Fibroblast of skin of left quadriceps (primary cell): Measurements from ENCODE around the gene LPAR1.
"Not testable (repeated sequence)": the region's sequence is repeated elsewhere in the genome, so short reads cannot be mapped to it uniquely, and the experiment has no call there.

Experiments used
- DNase-seq, 2 experiments: peaks; one replicate each; pipeline ENCODE4 v3.0.0-alpha.2; 2013; ENCODE audit warnings: low read depth in 2 of 2

The LPAR1 gene

DNA sequence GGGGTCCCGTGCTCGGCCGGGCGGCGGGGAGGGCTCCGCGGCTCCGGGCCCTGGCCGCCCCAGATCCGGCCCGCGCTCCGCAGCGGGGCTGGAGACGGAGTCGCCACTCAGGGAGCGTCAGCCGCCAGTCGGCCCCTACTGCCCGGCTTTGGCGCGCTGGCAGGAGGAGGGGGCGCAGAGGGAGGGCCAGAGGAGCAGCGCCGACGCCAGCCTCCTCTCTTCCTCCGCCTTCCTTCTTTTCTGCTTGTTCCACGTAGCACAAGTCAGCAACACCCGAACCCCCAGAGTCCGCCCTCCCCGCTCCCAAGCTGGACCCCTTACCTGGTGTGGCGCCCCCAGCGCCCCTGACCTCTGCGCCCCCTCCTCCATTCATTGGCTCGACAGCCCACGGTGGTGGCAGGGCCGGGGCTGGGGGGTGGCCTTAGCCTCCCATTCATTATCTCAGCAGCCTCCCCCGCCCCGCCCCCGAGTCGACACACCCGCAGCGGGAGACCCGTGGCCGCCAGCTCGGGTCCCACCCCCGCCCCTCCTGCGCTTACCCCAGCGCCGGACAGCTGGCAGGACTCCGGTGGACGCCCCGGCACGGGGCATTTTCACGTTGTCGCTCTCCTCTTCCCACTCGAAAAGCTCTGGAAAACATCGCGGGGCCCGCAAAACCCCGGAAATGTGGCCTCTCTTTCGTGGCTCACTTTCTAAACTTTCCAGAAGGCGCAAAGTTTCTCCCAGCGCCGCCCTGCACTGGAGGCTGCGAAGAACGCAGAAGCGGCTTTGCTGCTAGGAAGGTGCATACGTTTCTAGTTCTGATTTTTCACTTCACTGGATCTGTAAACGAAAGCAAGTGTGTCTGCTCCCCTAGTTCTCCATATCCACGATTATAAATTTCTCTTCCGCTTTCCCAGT is at the start of gene LPAR1:
Gene LPAR1, minus strand, starts transcription at position 140 of the 900 bp plus-strand sequence. CDS start 66,353 bp downstream, outside the sequence.
- no peak for DNase-seq

- no peak for DNase-seq
Observed at GRCh38 chr9:111078391-111079038, 40.2 kb upstream of the LPAR1 start.

- no peak for DNase-seq
Observed at GRCh38 chr9:111076519-111076918, 38.2 kb upstream of the LPAR1 start.

DNA sequence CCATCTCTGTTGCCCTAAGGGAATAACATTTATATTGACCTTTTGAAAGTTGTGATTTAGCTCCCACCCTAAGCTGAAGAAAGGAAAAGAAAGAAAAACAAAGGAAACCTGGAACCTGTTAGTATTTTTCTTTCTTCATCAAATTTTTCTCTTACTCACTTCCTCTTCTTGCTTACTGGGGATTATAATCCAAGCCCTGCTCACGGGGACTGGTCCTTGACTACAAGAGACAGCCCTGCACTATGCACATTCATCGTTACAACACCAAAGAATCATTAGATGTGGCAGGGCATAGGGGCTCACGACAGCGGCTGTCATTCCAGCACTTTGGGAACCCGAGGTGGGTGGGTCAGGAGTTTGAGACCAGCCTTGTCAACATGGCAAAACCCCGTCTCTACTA is 37.8 kb upstream of the LPAR1 start:
- DNase-seq: no peak

- DNase-seq: no peak
Observed at GRCh38 chr9:111074395-111074794, 36.1 kb upstream of the LPAR1 start.

DNA sequence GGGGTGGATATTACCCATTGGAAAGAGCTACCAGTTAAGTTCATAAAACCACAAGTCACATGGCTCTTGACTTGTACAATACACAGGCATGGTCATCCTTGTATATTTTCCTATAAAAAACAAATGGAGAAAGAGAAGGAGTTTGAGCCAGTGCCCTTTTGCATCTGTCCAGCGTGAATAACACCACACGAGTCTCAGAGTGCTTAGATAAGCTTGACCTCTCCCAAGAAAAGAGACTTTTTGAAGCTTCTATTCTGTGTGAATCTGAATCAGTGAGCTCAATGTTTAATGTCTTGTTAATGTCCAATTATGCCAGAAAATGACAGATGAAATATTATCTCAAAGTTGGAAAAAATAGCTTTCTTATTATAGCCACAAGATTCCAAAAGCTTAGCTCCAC is 30.9 kb upstream of the LPAR1 start:
- no peak for DNase-seq

GRCh38 chr9:111068771-111069170 is 30.5 kb upstream of the LPAR1 start:
- DNase-seq: peak; percentile 15 to 18

DNA sequence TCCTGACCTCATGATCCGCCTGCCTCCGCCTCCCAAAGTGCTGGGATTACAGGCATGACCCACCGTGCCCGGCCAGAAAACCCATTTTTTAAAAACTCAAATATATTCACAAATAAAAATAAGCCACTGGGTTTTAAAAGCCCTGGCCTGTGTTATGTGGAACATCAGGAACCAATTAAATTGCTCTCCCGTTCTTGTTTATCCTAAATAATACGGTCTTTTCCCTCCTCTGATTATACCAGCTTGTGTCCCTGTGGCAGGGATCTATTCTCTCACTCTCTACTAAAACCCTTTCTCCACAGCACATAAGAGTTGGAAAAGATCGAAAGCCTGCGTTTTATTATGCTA is 30.1 kb upstream of the LPAR1 start:
- peak; percentile 15 for DNase-seq

GRCh38 chr9:111066468-111066867 is 28.2 kb upstream of the LPAR1 start:
- DNase-seq: peak; percentile 54 to 56

- no peak for DNase-seq
Observed at GRCh38 chr9:111065414-111065813, 27.1 kb upstream of the LPAR1 start.

GRCh38 chr9:111064160-111064837 is 26.0 kb upstream of the LPAR1 start:
- DNase-seq: no peak

GRCh38 chr9:111063332-111063731 is 25.1 kb upstream of the LPAR1 start:
- DNase-seq: no peak

DNA sequence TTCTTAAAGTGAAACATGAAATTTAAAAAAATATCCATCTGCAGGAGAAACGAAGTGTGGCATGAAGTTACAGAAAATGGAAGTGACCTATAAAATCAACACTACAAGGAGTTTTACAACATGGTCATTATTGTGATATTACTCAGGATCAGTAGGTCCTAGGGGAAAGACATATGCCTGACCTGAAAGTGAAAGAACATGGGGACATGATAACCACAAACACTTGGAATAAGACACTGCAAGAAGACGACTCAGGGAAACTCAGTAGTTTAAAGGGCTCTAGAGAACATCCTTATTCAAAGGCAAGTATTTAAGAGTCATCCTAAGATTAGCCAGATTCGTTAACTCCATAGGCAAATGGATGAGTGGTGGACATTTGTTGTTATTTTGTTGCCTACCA is 19.9 kb upstream of the LPAR1 start:
- no peak for DNase-seq

GRCh38 chr9:111056538-111056937 is 18.3 kb upstream of the LPAR1 start:
- peak; percentile 87 for DNase-seq

DNA sequence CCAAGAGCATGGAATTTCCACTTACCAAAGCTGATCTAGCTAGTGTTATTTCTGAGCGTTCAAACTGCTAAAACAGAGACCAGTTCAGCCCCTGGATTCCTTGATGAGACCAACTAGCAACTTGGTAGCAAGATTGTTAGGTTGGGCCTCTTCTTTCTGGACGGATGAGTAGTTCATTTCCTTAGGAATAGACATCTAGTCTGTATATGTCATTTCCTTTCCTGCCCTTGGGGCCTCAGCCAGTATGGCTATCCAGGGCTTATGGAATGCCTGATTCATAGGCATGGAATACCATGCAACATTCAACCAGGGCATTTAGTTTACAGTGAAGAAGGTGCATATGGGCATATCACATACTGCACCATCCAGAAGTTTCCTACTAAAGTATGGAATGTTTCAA is 14.5 kb upstream of the LPAR1 start:
- DNase-seq: no peak

- no peak for DNase-seq
Observed at GRCh38 chr9:111051400-111051799, 13.1 kb upstream of the LPAR1 start.

GRCh38 chr9:111050819-111051218 is 12.5 kb upstream of the LPAR1 start:
- no peak for DNase-seq

DNA sequence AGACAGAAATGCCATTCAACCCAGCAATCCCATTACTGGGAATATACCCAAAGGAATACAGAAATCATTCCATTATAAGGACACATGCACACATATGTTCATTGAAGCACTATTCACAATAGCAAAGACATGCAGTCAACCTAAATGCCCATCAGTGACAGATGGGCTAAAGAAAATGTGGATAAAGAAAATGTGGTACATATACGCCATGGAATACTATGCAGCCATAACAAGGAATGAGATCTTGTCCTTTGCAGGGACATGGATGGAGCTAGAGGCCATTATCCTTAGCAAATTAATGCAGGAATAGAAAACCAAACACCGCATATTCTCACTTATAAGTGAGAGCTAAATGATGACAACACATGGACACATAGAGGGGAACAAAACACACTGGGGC is 9.0 kb upstream of the LPAR1 start:
- not testable (repeated sequence) for DNase-seq

- no peak for DNase-seq
Observed at GRCh38 chr9:111041902-111042301, 3.6 kb upstream of the LPAR1 start.

- no peak for DNase-seq
Observed at GRCh38 chr9:111040494-111040893, 2.2 kb upstream of the LPAR1 start.

GRCh38 chr9:111039231-111039906 is 1.1 kb upstream of the LPAR1 start:
- DNase-seq: no peak

DNA sequence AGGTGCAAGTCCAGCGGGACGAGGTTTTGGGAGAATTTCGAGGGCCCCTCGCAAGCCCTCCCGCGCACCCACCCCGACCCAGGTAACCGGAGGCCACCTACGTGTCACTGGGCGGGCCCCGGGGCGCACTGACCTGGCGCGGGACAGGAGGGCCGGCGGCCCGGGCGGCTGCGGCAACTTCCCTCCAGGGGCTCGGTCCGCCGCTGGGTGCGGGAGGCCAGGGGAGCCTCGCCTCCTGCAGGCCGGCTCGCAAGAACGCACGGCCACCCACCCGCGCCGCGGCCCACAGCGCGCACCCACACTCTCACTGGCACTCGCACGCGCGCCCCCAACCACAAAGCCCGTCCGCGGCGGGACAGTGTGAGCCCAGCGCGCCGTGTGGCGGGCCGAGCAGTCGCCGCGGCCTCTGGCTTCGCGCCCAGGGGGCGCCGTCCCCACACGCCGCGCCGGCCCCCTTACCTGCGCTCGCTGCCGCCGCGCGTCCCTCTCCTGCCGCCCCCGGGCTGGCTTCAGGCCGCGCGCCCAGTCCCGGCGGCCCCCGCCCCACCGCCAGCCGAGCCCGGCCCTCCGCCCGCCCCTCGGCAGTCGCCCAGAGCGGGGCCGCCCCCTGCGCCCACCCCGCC is 451 bp downstream of the LPAR1 start:
- no peak for DNase-seq
